GM10847 (cell line): ENCODE measurements around the gene ACTN2.

Experiments
- POLR2A ChIP-seq: IDR thresholded peaks from 2 replicates; pipeline ENCODE4 v1.6.1; 2011; ENCODE audit not compliant: insufficient read length; ENCODE audit errors: extremely low read depth

ACTN2 gene

GRCh38 chr1:236720206-236720605 is 33.9 kb downstream of the ACTN2 start:
- TF ChIP-seq POLR2A: no peak

GRCh38 chr1:236720611-236721010 is 34.3 kb downstream of the ACTN2 start:
- no peak for TF ChIP-seq POLR2A

- no peak for TF ChIP-seq POLR2A
Observed at GRCh38 chr1:236724049-236724448, 37.8 kb downstream of the ACTN2 start.

GRCh38 chr1:236724506-236724905 is 38.2 kb downstream of the ACTN2 start:
- no peak for TF ChIP-seq POLR2A

GRCh38 chr1:236725668-236726067 is 39.4 kb downstream of the ACTN2 start:
- TF ChIP-seq POLR2A: no peak

- TF ChIP-seq POLR2A: no peak
Observed at GRCh38 chr1:236727521-236727920, 41.2 kb downstream of the ACTN2 start.

- TF ChIP-seq POLR2A: no peak
Observed at GRCh38 chr1:236728752-236729151, 42.5 kb downstream of the ACTN2 start.

GRCh38 chr1:236733653-236734052 is 47.4 kb downstream of the ACTN2 start:
- no peak for TF ChIP-seq POLR2A

- no peak for TF ChIP-seq POLR2A
Observed at GRCh38 chr1:236734141-236734765, 48.0 kb downstream of the ACTN2 start.

GRCh38 chr1:236736761-236737160 is 50.5 kb downstream of the ACTN2 start:
- no peak for TF ChIP-seq POLR2A

GRCh38 chr1:236741753-236742152 is 55.5 kb downstream of the ACTN2 start:
- no peak for TF ChIP-seq POLR2A

- TF ChIP-seq POLR2A: no peak
Observed at GRCh38 chr1:236742421-236743160, 56.3 kb downstream of the ACTN2 start.

GRCh38 chr1:236744533-236744932 is 58.2 kb downstream of the ACTN2 start:
- no peak for TF ChIP-seq POLR2A

- no peak for TF ChIP-seq POLR2A
Observed at GRCh38 chr1:236746785-236747184, 60.5 kb downstream of the ACTN2 start.

- TF ChIP-seq POLR2A: no peak
Observed at GRCh38 chr1:236747311-236747985, 61.1 kb downstream of the ACTN2 start.

- no peak for TF ChIP-seq POLR2A
Observed at GRCh38 chr1:236748268-236748870, 62.1 kb downstream of the ACTN2 start.

GRCh38 chr1:236750928-236751327 is 64.6 kb downstream of the ACTN2 start:
- TF ChIP-seq POLR2A: no peak

GRCh38 chr1:236751385-236751784 is 65.1 kb downstream of the ACTN2 start:
- no peak for TF ChIP-seq POLR2A
